RWPE2 (cell line): ENCODE measurements around the gene UBE4B.
"Not testable (repeated sequence)": the region's sequence is repeated elsewhere in the genome, so short reads cannot be mapped to it uniquely, and the experiment has no call there.

ENCODE experiments used
- ATAC-seq: fragments of 200-7000 bp; cut with Tn5 transposase; 3 replicates; pipeline ENCODE4 v1.9.1; 2021; ENCODE audit warnings: low read depth
- DNase-seq: peaks from one replicate; pipeline ENCODE4 v3.0.0-alpha.2; 2020; ENCODE audit warnings: low spot score
- H3K27ac ChIP-seq: fragments of 450-650 bp; 2 replicates; pipeline ENCODE4 v1.5.1; 2017; ENCODE audit warnings: mild to moderate bottlenecking; ENCODE audit not compliant: poor library complexity, severe bottlenecking
- H3K27me3 ChIP-seq: fragments of 250-450 bp; sonication (Bioruptor Pico); 2 replicates; pipeline ENCODE4 v1.5.1; 2021; ENCODE audit warnings: mild to moderate bottlenecking, moderate library complexity; ENCODE audit not compliant: insufficient read depth, poor library complexity, severe bottlenecking
- H3K36me3 ChIP-seq: fragments of 250-450 bp; sonication (Bioruptor Pico); 2 replicates; pipeline ENCODE4 v1.5.1; 2020; ENCODE audit warnings: low read depth, mild to moderate bottlenecking, moderate library complexity
- H3K4me1 ChIP-seq: fragments of 250-450 bp; sonication (Bioruptor Pico); 2 replicates; pipeline ENCODE4 v1.5.1; 2021; ENCODE audit warnings: mild to moderate bottlenecking, moderate library complexity; ENCODE audit not compliant: insufficient read depth, poor library complexity, severe bottlenecking
- H3K4me3 ChIP-seq: fragments of 250-450 bp; sonication (Bioruptor Pico); 2 replicates; pipeline ENCODE4 v1.5.1; 2021; ENCODE audit warnings: mild to moderate bottlenecking, moderate library complexity; ENCODE audit not compliant: severe bottlenecking
- H3K9me3 ChIP-seq: fragments of 250-450 bp; sonication (Bioruptor Pico); 2 replicates; pipeline ENCODE4 v1.5.1; 2021; ENCODE audit warnings: mild to moderate bottlenecking, moderate library complexity; ENCODE audit not compliant: severe bottlenecking
- TF ChIP-seq, protein P1 (sequence below): fragments of 450-650 bp; IDR thresholded peaks from one replicate; pipeline ENCODE4 v1.5.1; 2017; ENCODE audit warnings: mild to moderate bottlenecking, moderate library complexity; ENCODE audit not compliant: poor library complexity, severe bottlenecking

Gene UBE4B

DNA sequence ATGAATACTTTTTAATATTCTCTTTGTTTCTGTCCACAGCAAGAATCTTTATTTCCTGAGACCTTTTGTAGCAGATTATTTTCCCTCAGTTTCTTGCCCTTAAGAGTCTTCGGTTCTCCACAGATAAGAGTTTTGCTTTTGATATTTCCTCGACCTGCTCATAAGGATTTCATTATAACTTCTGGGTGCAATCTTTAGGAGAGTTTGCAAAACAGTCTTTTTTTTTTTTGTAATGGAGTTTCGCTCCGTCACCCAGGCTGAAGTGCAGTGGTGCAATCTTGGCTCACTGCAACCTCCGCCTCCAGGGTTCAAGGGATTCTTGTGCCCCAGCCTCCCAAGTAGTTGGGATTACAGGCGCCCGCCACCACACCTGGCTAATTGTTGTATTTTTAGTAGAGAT, 10.1 kb upstream of the UBE4B start:
- DNase-seq: no peak
- TF ChIP-seq, protein P1, sequence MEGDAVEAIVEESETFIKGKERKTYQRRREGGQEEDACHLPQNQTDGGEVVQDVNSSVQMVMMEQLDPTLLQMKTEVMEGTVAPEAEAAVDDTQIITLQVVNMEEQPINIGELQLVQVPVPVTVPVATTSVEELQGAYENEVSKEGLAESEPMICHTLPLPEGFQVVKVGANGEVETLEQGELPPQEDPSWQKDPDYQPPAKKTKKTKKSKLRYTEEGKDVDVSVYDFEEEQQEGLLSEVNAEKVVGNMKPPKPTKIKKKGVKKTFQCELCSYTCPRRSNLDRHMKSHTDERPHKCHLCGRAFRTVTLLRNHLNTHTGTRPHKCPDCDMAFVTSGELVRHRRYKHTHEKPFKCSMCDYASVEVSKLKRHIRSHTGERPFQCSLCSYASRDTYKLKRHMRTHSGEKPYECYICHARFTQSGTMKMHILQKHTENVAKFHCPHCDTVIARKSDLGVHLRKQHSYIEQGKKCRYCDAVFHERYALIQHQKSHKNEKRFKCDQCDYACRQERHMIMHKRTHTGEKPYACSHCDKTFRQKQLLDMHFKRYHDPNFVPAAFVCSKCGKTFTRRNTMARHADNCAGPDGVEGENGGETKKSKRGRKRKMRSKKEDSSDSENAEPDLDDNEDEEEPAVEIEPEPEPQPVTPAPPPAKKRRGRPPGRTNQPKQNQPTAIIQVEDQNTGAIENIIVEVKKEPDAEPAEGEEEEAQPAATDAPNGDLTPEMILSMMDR: no peak
- Histone ChIP-seq H3K27me3 (no peaks in the 10 kb centered on the region), H3K9me3 (peaks cover 3% of the 10 kb centered on the region), H3K36me3 (no peaks in the 10 kb centered on the region), H3K27ac (no peak overlapping the region), H3K4me3 (no peak overlapping the region), H3K4me1 (no peaks in the 10 kb centered on the region)
- ATAC-seq: no peak

DNA sequence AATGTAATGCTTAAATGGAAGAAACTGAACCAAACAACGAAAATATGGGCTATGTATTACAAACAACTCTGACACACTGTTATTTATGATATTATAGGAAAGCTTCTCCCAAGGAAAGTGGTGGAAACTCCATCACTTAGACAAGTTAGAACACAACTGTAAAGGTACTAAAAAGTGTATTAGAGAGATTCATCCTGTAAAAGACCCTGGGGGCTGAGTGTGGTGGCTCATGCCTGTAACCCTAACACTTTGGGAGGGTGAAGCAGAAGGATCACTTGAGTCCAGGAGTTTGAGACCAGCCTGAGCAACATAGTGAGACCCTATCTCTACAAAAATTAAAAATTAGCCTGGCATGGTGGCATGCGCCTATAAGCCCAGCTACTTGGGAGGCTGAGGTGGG, 7.4 kb upstream of the UBE4B start:
- no peak overlapping the region for H3K27ac ChIP-seq
- ATAC-seq (no peak), DNase-seq (no peak)
- peaks cover 3% of the 10 kb centered on the region for H3K9me3 ChIP-seq
- no peaks in the 10 kb centered on the region for H3K27me3 ChIP-seq
- TF ChIP-seq, protein P1: no peak
- H3K4me3 ChIP-seq: no peak overlapping the region
- H3K4me1 ChIP-seq: no peaks in the 10 kb centered on the region
- H3K36me3 ChIP-seq: no peaks in the 10 kb centered on the region

DNA sequence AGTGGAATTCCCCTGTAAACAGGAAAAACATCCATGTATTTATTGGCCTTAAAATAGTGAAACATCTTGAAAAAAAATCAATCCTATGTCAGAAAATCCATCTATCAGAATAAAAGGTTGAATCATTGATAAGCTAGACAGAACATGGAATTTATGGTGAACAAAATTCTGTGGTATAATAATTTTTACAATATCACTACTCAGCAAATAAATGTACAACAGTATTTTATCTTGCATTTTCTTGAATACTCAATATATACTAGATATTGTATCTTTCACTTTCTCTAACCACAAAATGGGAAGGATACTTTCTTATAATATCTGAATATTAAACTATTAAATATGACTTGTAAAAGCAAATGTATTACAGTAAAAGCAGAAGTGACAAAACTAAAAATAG, 5.7 kb upstream of the UBE4B start:
- H3K27me3 ChIP-seq: no peaks in the 10 kb centered on the region
- DNase-seq (no peak), ATAC-seq (no peak)
- no peaks in the 10 kb centered on the region for H3K36me3 ChIP-seq
- H3K9me3 ChIP-seq: peaks cover 3% of the 10 kb centered on the region
- H3K4me3 ChIP-seq: no peak overlapping the region
- no peak overlapping the region for H3K27ac ChIP-seq
- peaks cover 10% of the 10 kb centered on the region for H3K4me1 ChIP-seq
- TF ChIP-seq, protein P1: no peak

DNA sequence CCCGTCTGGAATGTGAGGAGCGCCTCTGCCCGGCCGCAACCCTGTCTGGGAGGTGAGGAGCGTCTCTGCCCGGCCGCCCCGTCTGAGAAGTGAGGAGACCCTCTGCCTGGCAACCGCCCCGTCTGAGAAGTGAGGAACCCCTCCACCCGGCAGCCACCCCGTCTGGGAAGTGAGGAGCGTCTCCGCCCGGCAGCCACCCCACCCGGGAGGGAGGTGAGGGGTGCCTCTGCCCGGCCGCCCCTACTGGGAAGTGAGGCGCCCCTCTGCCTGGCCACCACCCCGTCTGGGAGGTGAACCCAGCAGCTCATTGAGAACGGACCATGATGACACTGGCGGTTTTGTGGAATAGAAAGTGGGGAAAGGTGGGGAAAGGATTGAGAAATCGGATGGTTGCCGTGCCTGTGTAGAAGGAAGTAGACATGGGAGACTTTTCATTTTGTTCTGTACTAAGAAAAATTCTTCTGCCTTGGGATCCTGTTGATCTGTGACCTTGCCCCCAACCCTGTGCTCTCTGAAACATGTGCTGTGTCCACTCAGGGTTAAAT, 3.7 kb upstream of the UBE4B start:
- peaks cover 13% of the 10 kb centered on the region for H3K4me1 ChIP-seq
- ATAC-seq, H3K27ac ChIP-seq, DNase-seq, H3K4me3 ChIP-seq, H3K36me3 ChIP-seq, H3K9me3 ChIP-seq, H3K27me3 ChIP-seq: not testable (repeated sequence)

DNA sequence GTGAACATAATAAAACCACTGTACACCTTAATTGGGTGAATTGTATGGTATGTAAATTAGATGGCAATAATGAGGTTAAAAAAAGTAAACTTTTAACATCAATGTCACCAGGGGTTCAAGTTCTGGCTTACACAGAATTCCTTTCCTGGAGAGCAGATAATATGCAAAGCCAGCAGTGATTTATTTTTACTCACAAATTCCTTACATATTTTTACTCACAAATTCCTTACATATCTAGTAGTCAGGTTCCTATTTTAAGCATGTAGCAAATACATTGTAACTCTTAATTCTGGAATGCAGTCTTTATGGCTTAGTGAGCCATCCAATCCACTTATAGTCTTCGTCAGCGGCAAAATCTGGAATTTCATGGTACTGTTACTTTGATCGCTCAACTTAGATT, 1.3 kb upstream of the UBE4B start:
- no peaks in the 10 kb centered on the region for H3K27me3 ChIP-seq
- H3K4me3 ChIP-seq: no peak overlapping the region
- DNase-seq (no peak), ATAC-seq (peak; percentile 21; the same call in 2 of the 3 replicates)
- TF ChIP-seq, protein P1: no peak
- H3K27ac ChIP-seq: peak overlapping the region; percentile 81
- H3K9me3 ChIP-seq: no peaks in the 10 kb centered on the region
- H3K36me3 ChIP-seq: peaks cover 5% of the 10 kb centered on the region
- peaks cover 14% of the 10 kb centered on the region for H3K4me1 ChIP-seq
